Right lobe of liver (tissue), 6 donors: Measurements from ENCODE around the gene ANKRD34B. TPM values are rescaled to one million over a fixed set of nuclear protein-coding genes. Genes with fewer than 3 reads are reported as not detected.

ENCODE experiments used
- ATAC-seq, 4 donors: fragments of 200-7000 bp; cut with Tn5 transposase; one replicate each; pipeline ENCODE4 v1.9.1; 2020; ENCODE audit warnings: mild to moderate bottlenecking in 4 of 4, moderate library complexity in 4 of 4
- DNase-seq, 3 donors: peaks; one replicate each; pipeline ENCODE4 v3.0.0-alpha.2; 2020
- H3K27ac ChIP-seq, 3 donors: fragments of 200-600 bp; one replicate each; pipeline ENCODE4 v1.8.0; 2022
- H3K27me3 ChIP-seq, 2 donors: fragments of 200-600 bp; one replicate each; pipeline ENCODE4 v1.8.0; 2022
- H3K36me3 ChIP-seq, 4 donors: fragments of 200-600 bp; sonication (generic) in 1 of 4; one replicate each; pipeline versions ENCODE4 v1.5.1 to v1.8.0; 2017 to 2022; ENCODE audit warnings: control low read depth in 1 of 4
- H3K4me1 ChIP-seq, 4 donors: fragments of 200-600 bp; sonication (generic) in 1 of 4; one replicate each; pipeline versions ENCODE4 v1.5.1 to v1.8.0; 2017 to 2022; ENCODE audit warnings: control low read depth in 1 of 4
- H3K4me3 ChIP-seq, 3 donors: fragments of 200-600 bp; one replicate each; pipeline ENCODE4 v1.8.0; 2022
- H3K9me3 ChIP-seq, 4 donors: fragments of 200-600 bp; sonication (generic) in 1 of 4; one replicate each; pipeline versions ENCODE4 v1.5.1 to v1.8.0; 2017 to 2022; ENCODE audit warnings: control low read depth in 1 of 4
- CTCF ChIP-seq, 4 donors: fragments of 200-600 bp in 3 of 4; fragments of 450-650 bp in 1 of 4; IDR thresholded peaks; one replicate each; pipeline versions ENCODE4 v1.5.1 to v1.8.0; 2016 to 2022; ENCODE audit warnings: antibody characterized with exemption in 4 of 4, mild to moderate bottlenecking in 2 of 4
- POLR2A ChIP-seq: fragments of 450-650 bp; IDR thresholded peaks from one replicate; pipeline ENCODE4 v1.6.1; 2017; ENCODE audit warnings: antibody characterized with exemption, mild to moderate bottlenecking
- WGBS: methylation state at CpG from one replicate; pipeline ENCODE4 v1.1.6; 2018; ENCODE audit warnings: low coverage, low lambda C conversion rate; ENCODE audit not compliant: insufficient coverage; ENCODE audit errors: missing lambda C conversion rate; 5-methylcytosine and 5-hydroxymethylcytosine counted together
- intact Hi-C, 2 donors: fragments of 100-400 bp; cut with DNase I; formaldehyde crosslinking; loops; one replicate each; pipeline versions ENCODE4 v1.11.2 to v1.14.1; 2022
- total RNA-seq, 6 experiments: library from RNA; depleted of rRNA in 2 of 6; stranded (reverse); fragments of >200 nt in 2 of 6; fragmentation: NEBNext Ultra II Directional in 3 of 6; extraction: Animal tissue kit (Norgen Biotek cat#: 25700) in 3 of 6; gene quantifications; one replicate each; pipeline versions ENCODE4 v1.1.0 to v1.2.4, GENCODE V29; 2016 to 2023
- donor health status: DM: no; HTN: yes; CAD: no.
- donor health status: DM: no; HTN: no; CAD: no.
- donor health status: DM: no; HTN: no; CAD: no.
- donor health status: DM: no; HTN: yes; CAD: no.
- donor health status: DM: no; HTN: yes; CAD: no.

ANKRD34B gene
- total RNA-seq, 6 experiments from 2014 or later = 0.07 TPM; not detected in 5

- H3K27me3 ChIP-seq = no peaks in the 10 kb centered on the region
- DNase-seq = no peak
- ATAC-seq = peak in 1 of 4 donors; percentile 16
- TF ChIP-seq CTCF (IDR thresholded peaks at IDR 0.05) (no peak), POLR2A (no peak)
- no peak overlapping the region for H3K27ac ChIP-seq
- H3K36me3 ChIP-seq = no peaks in the 10 kb centered on the region
- H3K4me1 ChIP-seq = peaks cover 0 to 3% (median 0%) of the 10 kb centered on the region in 4 donors
- no peaks in the 10 kb centered on the region for H3K9me3 ChIP-seq
- H3K4me3 ChIP-seq = no peak overlapping the region
- intact Hi-C loops = no loop called here
- 75% methylated on average over 4 of the region's 4 CpGs for WGBS
Observed at GRCh38 chr5:80554646-80555045, 15.4 kb downstream of the ANKRD34B start.

- TF ChIP-seq POLR2A (no peak), CTCF (IDR thresholded peaks at IDR 0.05) (no peak)
- no peak overlapping the region for H3K4me3 ChIP-seq
- H3K9me3 ChIP-seq = no peaks in the 10 kb centered on the region
- H3K27ac ChIP-seq = no peak overlapping the region
- intact Hi-C loops = no loop called here
- no peaks in the 10 kb centered on the region for H3K4me1 ChIP-seq
- WGBS = 60% methylated on average over 3 of the region's 3 CpGs
- ATAC-seq (no peak), DNase-seq (no peak)
- H3K36me3 ChIP-seq = no peaks in the 10 kb centered on the region
- no peaks in the 10 kb centered on the region for H3K27me3 ChIP-seq
Observed at GRCh38 chr5:80541392-80541791, 28.7 kb downstream of the ANKRD34B start.

GRCh38 chr5:80540691-80541090 is 29.4 kb downstream of the ANKRD34B start:
- Histone ChIP-seq H3K36me3 (no peaks in the 10 kb centered on the region), H3K4me1 (no peaks in the 10 kb centered on the region), H3K9me3 (no peaks in the 10 kb centered on the region), H3K27me3 (no peaks in the 10 kb centered on the region), H3K27ac (no peak overlapping the region), H3K4me3 (no peak overlapping the region)
- 76% methylated on average over 1 of the region's 1 CpG for WGBS
- no peak for ATAC-seq
- TF ChIP-seq CTCF (IDR thresholded peaks at IDR 0.05) (no peak), POLR2A (no peak)
- intact Hi-C loops = no loop called here
- DNase-seq = no peak

- Histone ChIP-seq H3K4me3 (no peak overlapping the region), H3K27me3 (no peaks in the 10 kb centered on the region), H3K4me1 (no peaks in the 10 kb centered on the region), H3K9me3 (no peaks in the 10 kb centered on the region), H3K36me3 (no peaks in the 10 kb centered on the region), H3K27ac (no peak overlapping the region)
- intact Hi-C loops = no loop called here
- DNase-seq (no peak), ATAC-seq (no peak)
- WGBS = 87% methylated on average over 4 of the region's 4 CpGs
- TF ChIP-seq POLR2A (no peak), CTCF (IDR thresholded peaks at IDR 0.05) (no peak)
Observed at GRCh38 chr5:80516826-80517225, 53.3 kb downstream of the ANKRD34B start.

GRCh38 chr5:80509362-80509761 is 60.7 kb downstream of the ANKRD34B start:
- no peak overlapping the region for H3K27ac ChIP-seq
- H3K4me3 ChIP-seq = no peak overlapping the region
- no peak for ATAC-seq
- DNase-seq = no peak
- 89% methylated on average over 4 of the region's 4 CpGs for WGBS
- intact Hi-C loops = no loop called here
- no peaks in the 10 kb centered on the region for H3K36me3 ChIP-seq
- no peaks in the 10 kb centered on the region for H3K27me3 ChIP-seq
- H3K9me3 ChIP-seq = no peaks in the 10 kb centered on the region
- no peaks in the 10 kb centered on the region for H3K4me1 ChIP-seq
- no peak for TF ChIP-seq CTCF (IDR thresholded peaks at IDR 0.05)
- no peak for TF ChIP-seq POLR2A
